ENCODE measurements around the gene GRAMD4. TPM values are rescaled to one million over a fixed set of nuclear protein-coding genes. Genes with fewer than 3 reads are reported as not detected.

The GRAMD4 gene
- total RNA-seq, 1 donor from 2014 or later, result 37.8 TPM

DNA sequence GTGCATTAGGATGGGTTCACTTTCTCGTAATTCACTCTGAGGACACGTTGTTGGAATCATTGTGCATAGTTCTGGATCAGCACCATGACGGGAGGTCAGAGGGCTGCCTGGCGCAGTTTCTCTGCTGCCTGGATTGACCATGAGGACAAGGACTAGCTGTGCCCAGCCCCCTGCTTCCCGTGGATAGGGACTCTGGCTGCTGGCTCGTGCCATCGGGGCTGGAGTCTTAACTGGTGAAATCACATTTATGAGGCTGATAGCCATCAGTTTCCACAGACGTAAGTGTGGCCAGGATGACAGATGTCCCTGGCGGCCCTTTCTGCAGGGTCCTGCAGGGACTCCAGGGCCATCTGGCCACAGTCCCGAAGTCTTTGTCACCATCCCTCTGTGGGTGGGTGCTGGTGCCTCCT is 24.1 kb upstream of the GRAMD4 start:
- no peak for DNase-seq (ENCODE audit: low spot score)

DNA sequence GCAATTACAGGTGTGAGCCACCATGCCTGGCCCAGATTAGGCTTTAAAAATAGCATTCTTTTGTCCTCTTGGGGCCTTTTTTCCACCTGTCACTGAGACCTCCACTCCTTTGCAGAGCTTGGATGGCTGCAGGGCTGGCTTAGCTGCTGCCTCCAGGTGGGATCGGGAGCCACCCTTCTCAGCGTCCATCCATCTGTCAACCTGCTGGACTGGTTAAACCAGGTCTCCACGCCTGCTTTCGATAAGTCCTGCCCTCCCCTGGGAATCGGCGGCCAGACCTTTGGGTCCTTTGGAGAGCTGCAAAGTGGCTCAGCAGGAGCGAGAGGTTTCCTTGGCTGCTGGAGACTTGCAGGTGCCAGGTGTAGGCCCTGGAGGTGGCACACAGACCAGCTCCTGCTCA is 23.4 kb upstream of the GRAMD4 start:
- DNase-seq (ENCODE audit: low spot score), result no peak

DNA sequence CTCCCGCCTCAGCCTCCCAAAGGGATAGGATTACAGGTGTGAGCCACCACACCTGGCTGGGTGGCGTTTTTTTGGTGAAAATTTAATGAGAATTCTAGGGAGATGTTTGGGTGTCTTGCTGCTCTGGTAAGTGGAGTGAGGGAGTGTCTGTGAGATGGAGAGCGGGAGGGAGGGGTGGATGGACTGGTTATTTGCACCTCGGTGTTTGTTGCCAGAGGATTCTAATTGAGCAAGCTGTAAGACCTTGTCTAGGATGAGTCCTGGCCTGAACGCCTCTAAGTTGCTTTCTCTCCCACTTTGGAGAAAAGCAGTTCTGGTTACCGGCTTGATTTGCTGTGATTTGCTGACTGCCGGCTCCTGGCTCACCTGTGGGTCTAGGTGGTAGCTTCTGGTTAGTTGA is 22.0 kb upstream of the GRAMD4 start:
- no peak for DNase-seq (ENCODE audit: low spot score)

DNA sequence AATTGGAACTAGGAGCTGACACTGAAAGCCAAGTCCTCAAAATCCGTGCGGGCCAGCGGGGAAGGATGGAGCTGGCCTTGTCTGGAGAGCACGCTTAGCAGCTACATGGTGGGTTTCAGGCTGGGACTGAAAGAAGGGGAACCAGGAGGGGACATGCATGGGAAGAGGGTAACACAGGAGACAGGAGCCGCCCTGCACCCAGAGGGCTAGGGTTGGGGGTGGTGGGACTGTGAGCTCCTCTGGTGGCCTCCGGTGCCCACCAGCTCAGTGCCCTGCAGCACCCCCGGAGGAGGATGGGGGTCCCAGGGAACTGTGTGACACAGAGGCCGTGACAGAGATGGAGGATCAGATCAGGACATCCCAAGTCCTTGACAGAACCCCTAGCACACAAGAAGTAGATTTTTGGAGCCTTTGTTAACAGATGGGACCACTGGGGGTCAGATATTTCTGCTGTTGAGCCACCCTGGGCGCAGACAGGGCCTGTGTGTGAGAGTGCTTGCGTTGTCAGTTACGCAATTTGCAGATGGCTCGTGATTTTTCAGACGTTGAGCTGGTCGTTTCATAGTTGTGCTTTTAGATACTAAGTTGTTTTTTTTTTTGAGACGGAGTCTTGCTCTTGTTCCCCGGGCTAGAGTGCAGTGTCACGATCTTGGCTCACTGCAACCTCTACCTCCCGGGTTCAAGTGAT is 21.3 kb upstream of the GRAMD4 start:
- DNase-seq (ENCODE audit: low spot score), result no peak

DNA sequence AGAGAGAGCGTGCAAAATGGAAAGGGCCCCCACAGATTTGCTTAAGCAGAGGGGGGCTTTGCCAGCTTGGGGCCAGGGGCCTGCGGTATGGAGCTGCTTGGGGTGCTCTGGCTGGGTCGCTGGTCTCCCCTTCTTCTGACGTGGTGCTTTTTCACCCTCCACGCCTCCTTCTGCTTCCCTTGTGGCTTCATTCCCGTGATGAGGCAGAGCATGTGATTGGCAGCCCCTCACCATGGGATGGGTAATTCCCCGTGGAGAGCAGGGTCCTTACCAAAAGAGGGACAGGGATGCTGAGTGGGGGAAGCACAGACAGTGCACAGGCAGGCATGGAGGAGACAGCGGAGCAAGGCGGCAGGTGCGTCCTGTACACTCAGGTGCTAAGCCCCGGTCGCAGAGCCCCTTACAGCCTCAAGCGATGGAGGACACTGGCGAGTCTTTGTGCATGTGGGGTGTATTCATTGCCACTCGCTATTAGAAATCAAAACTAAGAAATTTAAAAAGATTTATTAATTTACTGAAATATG is 19.9 kb upstream of the GRAMD4 start:
- DNase-seq (ENCODE audit: low spot score), result no peak

DNA sequence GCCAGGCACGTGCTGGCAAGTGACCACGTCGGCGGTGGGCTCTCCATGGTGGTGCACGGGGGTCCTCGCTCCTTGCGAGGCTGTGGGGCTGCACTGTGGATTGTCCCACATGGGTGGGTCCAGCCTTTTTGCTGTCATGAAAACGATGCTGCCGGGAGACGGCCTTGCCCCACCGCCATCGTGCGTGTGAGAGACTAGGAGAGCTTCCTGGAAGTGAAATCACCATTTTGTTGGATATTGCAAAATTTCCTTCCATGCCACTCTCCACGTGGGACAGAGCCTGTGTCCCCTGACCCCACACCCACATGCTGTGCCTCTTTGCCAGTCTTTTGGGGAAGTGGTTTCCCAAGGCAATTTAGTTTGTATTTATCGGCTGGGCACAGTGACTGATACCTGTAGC is 18.2 kb upstream of the GRAMD4 start:
- no peak for DNase-seq (ENCODE audit: low spot score)

DNA sequence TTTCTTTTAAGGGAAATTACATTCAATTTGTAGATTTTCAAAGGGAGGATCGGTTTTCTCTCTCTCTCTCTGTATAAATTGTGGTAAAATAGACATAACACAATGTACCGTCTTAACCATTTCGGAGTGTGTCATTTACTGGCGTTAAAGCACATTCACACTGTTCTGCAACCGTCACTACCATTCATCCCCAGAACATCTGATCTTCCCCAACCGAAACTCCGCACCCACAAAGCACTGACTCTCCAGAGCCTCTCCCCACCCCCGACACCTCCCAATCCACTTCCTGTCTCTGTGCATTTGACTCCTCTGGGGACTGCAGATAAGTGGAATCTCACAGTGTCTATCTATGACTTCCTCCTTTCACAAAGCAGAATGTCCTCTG is 15.9 kb upstream of the GRAMD4 start:
- DNase-seq (ENCODE audit: low spot score), result no peak

DNA sequence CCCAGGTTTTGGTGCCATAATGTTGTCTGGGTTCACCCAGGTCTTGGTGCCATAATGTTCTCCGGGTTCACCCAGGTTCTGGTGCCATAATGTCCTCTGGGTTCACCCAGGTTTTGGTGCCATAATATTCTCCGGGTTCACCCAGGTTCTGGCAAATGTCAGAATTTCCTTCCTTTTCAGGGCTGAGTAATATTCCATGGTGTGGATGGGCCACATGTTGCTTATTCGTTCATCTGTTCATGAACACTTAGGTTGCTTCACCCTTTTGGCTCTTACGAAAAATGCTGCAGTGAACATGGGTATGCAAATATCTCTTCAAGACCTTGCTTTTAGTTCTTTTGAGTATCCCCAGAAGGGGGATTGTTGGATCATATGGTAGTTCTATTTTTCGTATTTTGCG is 15.1 kb upstream of the GRAMD4 start:
- DNase-seq (ENCODE audit: low spot score), result no peak

DNA sequence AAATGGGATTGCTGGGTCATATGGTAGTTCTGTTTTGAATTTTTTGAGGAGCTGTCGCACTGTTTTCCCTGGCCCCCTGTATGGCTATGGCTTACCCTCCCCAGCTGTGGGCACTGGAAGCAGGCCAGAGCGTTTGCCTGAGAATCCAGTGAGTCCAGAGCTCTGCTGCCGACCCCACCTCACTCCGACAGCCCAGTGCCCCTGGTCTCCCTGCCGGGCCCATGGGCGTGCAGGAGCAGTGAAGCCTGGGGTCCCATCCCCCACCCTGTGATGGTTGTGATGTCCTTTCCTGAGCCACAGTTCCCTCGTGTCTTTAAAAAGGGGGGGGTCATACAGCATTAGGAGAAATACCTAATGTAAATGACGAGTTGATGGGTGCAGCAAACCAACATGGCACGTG is 13.3 kb upstream of the GRAMD4 start:
- no peak for DNase-seq (ENCODE audit: low spot score)

DNA sequence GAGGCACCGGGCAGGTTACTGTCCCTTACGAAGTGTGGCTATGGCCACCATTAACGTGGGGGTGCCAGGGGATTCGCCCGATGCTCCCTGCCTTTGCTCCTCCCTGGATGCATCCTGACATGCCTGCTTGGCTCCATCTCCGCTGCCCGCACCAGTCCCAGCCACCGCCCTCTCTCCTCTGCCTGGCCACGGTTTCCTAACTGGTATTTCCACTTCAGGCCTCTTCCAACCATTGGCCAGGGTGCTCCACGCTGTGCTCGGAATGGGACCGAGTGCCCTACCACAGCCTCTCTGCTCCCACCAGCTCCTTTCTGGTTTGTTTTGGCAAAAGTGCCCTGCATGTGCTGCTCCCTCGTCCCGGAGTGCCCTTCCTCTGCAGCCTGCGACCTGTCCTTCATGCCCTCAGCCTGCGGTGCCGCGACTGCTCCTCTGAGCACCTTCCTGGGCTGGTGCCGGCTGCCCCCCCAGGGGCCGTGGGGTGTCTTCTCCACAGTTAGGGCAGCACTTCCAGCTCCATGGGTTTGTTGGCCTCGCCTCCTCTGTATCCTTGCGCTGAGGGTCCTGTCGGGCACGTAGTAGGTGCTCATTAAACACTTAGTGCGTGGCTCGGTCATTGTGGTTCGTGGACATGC is 12.6 kb upstream of the GRAMD4 start:
- no peak for DNase-seq (ENCODE audit: low spot score)

DNA sequence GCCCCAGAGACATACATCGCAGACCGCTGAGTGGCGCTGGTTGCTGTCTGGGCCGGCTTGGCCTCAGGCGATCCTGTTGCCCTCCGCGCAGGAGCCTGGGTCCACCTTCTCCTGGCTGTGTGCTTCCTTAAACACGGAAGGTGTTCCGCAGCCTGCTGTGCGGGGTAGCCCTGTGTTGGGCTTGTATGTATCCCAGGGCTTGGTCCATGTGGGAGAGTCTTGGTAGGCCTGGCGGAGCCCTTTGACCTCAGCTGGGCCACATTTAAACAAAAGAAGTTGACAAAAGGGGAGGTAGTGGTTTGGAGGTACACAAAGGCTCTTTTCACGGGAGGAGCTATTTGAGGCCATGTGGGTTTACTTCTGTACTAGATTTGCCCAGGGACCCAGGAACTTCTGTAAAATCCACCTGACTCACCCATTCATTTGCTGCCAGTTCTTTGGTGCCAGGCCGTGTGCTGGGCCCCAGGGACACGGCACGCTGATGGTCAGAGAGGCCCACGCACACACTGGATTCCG is 11.0 kb upstream of the GRAMD4 start:
- DNase-seq (ENCODE audit: low spot score), result no peak

DNA sequence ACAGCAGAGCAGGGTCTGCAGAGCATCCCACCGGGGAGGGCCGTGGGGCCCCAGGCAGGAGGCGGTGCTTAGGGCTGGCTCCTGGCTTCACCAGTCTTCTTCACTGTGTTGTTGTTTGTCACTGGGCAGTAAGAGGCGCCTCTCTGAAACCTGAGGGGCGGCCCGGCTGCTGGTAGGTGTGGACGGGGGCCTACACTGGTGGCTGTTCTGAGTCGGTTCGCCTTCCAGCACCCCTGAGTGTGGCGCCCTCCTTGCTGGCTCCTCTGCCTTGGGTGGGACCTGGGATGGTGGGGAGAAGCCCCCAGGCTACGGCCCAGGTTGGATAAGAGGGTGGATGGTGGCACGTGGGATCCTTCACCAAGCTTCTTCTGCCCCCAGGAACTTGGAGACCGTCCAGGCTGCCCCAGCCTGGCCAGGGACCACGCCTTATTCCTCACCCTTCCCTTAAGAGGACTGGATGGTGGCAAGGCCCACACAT is 10.4 kb upstream of the GRAMD4 start:
- DNase-seq (ENCODE audit: low spot score), result no peak

DNA sequence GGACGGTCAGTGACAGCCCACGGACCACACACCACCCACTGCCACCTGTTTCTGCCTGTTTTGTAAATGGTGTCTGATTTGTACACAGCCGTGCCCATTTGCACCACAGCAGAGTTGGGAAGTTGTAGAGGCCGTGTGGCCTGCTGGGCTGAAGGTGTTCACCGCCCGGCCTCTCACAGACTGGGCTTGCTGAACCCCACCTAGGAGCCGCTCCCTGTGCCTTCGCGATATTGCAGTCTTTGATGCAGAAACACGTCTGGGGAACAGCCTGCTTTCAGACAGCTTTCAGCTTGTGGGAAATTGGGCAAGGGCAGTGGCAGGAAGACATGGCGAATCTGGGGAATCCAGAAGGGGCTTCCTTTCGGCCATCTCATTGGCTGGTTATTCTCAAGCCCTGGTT is 9.8 kb upstream of the GRAMD4 start:
- DNase-seq (ENCODE audit: low spot score), result no peak

DNA sequence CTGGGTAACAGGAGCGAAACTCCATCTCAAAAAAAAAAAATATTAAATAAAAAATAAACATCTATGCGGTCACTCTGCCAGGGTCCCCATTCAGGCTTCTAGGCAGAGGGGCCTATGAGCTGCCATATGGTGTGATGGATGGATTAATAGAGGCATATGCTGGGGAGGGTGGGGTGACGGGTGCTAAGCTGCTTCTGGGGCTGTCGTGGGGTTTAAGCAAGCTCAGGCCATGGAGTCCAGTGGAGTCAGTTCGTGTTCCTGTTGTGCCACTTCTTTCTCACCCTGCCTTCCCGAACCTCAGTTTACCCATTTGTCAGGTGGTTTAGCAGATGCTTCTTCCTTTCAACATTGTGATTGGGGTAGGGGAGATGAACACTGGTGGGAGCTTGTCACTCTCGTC is 9.0 kb upstream of the GRAMD4 start:
- no peak for DNase-seq (ENCODE audit: low spot score)

DNA sequence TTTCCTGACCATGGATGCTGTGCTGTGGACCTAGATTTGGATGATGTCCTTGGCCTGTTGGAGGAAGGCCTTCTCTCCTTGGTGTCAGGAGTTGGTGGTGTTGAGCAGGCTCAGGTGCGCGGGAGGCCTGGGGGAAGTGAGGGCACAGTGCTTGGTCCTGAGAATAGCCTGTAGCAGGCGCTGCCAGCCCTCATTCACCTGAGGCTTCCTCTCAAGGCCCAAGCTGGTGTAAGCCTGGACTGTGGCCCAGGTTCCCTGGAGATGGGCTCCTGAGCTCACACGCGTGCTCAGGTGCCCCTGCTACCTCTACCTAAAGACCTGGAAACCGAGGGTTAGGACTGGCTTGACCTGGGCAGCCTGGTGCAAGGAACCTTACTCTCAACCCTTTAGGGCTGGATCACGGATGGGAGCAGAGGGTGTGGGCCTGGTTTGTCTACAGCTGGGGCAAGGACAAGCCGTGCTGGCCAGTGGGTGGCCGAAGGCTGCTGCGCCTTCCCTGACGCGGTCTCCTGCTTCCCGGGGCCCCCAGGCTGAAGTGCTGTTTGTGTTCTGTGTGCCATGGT is 7.8 kb upstream of the GRAMD4 start:
- DNase-seq (ENCODE audit: low spot score), result no peak

DNA sequence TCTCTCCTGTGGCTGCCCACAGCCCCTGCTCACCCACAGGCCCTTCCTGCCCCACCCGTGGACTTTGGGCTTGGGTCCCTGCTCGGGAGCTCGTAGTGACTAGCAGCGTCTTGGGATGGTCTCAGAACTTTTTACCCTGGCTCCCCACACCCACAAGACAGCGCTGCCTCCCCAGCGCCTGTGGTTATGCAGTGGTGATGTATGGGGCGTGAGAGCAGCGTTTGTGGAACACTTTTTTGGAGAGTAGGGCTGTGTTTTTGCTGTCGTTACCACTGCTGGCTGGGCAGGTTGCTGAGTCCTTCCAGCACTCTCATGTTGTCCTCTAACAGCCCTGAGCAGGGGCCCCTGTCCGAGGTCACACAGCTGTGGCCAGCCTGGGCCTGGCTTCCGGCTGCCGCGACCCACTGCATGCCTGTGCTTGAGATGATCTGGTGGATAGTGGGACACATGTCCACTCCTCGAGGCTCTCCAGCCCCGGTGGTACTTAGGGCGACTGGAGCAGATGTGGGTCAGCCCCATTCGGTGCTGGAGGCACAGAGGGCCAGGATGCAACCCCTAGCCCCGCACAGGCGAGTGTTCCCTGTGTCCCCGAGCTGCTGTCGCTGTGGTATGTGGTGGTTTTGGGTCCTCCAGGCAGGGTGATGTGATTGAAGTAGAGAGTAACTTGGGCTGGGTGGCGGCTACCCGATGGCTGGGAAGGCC is 7.1 kb upstream of the GRAMD4 start:
- DNase-seq (ENCODE audit: low spot score), result no peak

DNA sequence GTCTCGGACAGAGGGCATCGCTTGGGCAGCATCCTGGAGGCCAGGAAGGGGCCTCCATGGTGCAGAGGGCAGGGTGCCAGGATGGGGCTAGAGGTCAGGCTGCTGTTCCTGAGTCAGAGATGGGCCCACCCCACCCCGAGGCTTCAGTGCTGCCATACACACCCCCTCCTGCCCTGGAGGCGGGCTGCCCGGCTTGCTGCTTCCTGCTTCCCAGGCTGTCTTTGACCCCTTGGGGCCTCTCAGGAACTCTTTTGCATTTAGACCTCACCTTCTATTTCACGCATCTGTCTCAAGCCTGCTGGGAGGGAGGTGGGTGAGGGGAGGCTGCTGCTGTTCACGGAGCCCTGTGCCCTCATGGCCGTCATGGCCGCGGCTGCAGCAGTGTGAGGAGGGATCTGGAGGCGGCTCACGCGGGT is 6.6 kb upstream of the GRAMD4 start:
- no peak for DNase-seq (ENCODE audit: low spot score)

DNA sequence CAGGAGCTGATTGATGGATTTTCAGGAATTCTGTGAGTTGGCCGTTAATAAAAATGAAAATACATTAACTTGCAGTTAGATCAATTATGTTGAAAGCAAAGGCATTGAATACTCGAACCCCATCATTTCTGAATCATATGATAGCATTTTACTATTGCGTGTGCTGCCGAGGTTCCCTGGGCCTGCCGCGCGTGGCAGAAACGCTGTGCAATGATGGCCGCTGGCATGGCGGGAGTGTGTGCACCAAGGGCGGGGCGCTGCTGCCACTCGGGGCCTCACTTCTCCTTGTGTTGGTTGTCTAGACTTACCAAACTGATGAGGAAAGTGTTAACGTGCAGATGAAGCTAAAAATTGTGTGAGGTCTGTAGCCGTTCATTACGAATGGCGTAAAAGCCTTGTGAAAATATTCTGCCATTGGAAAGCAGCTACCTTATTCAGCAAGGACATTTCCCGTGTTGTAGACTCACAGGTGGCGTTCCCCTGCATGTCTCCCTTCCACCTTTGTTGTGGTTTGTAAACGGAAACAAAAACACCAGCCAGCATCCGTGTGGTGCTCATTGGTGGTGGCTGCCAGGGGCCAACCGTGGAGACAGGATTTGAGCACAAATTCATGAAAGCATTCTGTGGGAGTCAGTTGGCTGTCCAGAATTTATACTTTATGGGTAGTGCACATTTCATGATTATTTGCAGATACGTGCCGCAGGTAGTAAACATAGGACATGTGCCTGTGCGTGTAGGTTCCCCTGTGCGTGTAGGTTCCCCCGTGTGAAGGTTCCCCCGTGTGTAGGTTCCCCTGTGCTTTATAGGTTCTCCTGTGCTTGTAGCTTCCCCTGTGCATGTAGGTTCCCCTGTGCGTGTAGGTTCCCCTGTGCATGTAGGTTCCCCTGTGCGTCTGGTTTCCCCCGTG is 5.9 kb upstream of the GRAMD4 start:
- DNase-seq (ENCODE audit: low spot score), result no peak

DNA sequence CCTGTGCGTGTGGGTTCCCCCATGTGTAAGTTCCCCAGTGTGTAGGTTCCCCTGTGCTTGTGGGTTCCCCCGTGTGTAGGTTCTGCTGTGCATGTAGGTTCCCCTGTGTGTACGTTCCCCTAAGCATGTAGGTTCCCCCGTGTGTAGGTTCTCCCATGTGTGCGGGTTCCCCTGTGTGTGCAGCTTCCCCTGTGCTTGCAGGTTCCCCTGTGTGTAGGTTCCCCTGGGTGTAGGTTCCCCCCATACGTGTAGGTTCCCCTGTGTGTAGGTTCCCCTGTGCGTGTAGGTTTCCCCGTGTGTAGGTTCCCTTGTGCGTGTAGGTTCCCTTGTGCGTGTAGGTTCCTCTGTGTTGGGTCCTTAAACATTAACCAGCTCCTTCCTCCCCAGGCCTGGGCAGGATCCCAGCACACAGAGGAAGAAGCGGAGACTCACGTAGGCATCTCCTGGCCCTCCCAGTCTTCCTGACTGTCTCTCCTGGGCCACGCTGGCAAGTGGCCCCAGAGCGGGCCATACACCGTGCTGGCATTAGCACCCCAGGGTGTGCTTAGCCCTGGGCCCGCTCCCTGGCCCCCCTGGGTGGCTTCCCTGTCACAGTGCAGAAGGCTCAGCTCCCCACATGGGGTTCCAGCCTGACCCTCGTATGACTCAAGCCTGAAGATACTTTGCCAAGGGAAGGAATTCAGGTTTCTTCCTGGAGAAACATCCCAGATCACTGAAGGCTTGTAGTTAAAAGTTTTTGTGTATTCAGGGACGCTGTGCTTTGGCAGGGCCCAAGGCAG is 2.8 kb upstream of the GRAMD4 start:
- DNase-seq (ENCODE audit: low spot score), result no peak

Data from mesenteric fat pad (tissue), 1 donor.